OCI-LY1 (cell line): ENCODE data around the gene TCP11.
"Not testable (repeated sequence)": the region's sequence is repeated elsewhere in the genome, so short reads cannot be mapped to it uniquely, and the experiment has no call there.

Experiments used
- H2AFZ ChIP-seq: fragments of 200-600 bp; sonication (generic), shearing (Covaris generic); 2 replicates; pipeline ENCODE4 v1.6.0; 2014; ENCODE audit warnings: antibody characterized with exemption, mild to moderate bottlenecking, low read length
- H3F3A ChIP-seq: fragments of 200-600 bp; sonication (generic), shearing (Covaris generic); 2 replicates; pipeline ENCODE4 v1.6.0; 2014; ENCODE audit warnings: mild to moderate bottlenecking, antibody characterized with exemption, low read length, moderate library complexity; ENCODE audit not compliant: insufficient read depth
- H3K27ac ChIP-seq: fragments of 200-600 bp; sonication (generic); 2 replicates; pipeline ENCODE4 v1.5.1; 2014; ENCODE audit warnings: low read length, mixed run types, mild to moderate bottlenecking, low read depth; ENCODE audit not compliant: poor library complexity, severe bottlenecking
- H3K27me3 ChIP-seq: fragments of 200-600 bp; sonication (generic); 2 replicates; pipeline ENCODE4 v1.6.0; 2014; ENCODE audit warnings: antibody characterized with exemption, mild to moderate bottlenecking, low read length, moderate library complexity; ENCODE audit not compliant: insufficient read depth
- H3K36me3 ChIP-seq: fragments of 200-600 bp; sonication (generic); 2 replicates; pipeline ENCODE4 v1.6.1; 2014; ENCODE audit warnings: mild to moderate bottlenecking, antibody characterized with exemption, low read length, moderate library complexity, mixed read lengths; ENCODE audit not compliant: insufficient read depth
- H3K4me1 ChIP-seq: fragments of 200-600 bp; sonication (generic); 2 replicates; pipeline ENCODE4 v1.5.1; 2014; ENCODE audit warnings: mild to moderate bottlenecking, low read length, moderate library complexity; ENCODE audit not compliant: insufficient read depth, severe bottlenecking
- H3K4me2 ChIP-seq: fragments of 200-600 bp; sonication (generic), shearing (Covaris generic); 2 replicates; pipeline ENCODE4 v1.6.1; 2014; ENCODE audit warnings: low read length
- H3K4me3 ChIP-seq: fragments of 200-600 bp; sonication (generic); 2 replicates; pipeline ENCODE4 v1.5.1; 2014; ENCODE audit warnings: low read length, low read depth, mild to moderate bottlenecking, mixed read lengths; ENCODE audit not compliant: poor library complexity, severe bottlenecking
- H3K79me2 ChIP-seq: fragments of 200-600 bp; shearing (Covaris generic); 2 replicates; pipeline ENCODE4 v1.6.1; 2016; ENCODE audit warnings: mixed run types, low read length, mixed read lengths; ENCODE audit not compliant: insufficient read depth
- H3K9ac ChIP-seq: fragments of 200-600 bp; sonication (generic), shearing (Covaris generic); 2 replicates; pipeline ENCODE4 v1.6.1; 2014; ENCODE audit warnings: mild to moderate bottlenecking, low read length, mixed read lengths
- H3K9me2 ChIP-seq: fragments of 200-600 bp; sonication (generic), shearing (Covaris generic); 2 replicates; pipeline ENCODE4 v1.6.1; 2014; ENCODE audit warnings: low read depth, mild to moderate bottlenecking, low read length, mixed read lengths
- H3K9me3 ChIP-seq: fragments of 200-600 bp; shearing (Covaris generic); 2 replicates; pipeline ENCODE4 v1.6.1; 2014; ENCODE audit warnings: low read length, mixed read lengths
- H4K20me1 ChIP-seq: fragments of 200-600 bp; sonication (generic), shearing (Covaris generic); 2 replicates; pipeline ENCODE4 v1.6.0; 2016; ENCODE audit warnings: mild to moderate bottlenecking, low read length; ENCODE audit not compliant: insufficient read depth
- EZH2 ChIP-seq: fragments of 200-600 bp; sonication (generic), shearing (Covaris generic); IDR thresholded peaks from 2 replicates; pipeline ENCODE4 v1.8.0; 2017; ENCODE audit warnings: borderline replicate concordance, mixed run types, mild to moderate bottlenecking, antibody characterized with exemption, low read length, moderate library complexity, mixed read lengths
- TF ChIP-seq, protein P1 (sequence below): fragments of 200-600 bp; sonication (generic), shearing (Covaris generic); IDR thresholded peaks from 2 replicates; pipeline ENCODE4 v1.5.1; 2017; ENCODE audit warnings: mild to moderate bottlenecking, antibody characterized with exemption, low read length, moderate library complexity, mixed read lengths

TCP11 gene

GRCh38 chr6:35108309-35108885, 32.7 kb downstream of the TCP11 start:
- Histone ChIP-seq H3K9me3 (no peaks in the 10 kb centered on the region), H3K36me3 (no peaks in the 10 kb centered on the region), H3K4me2 (no peak overlapping the region), H3K4me3 (no peak overlapping the region), H3K9me2 (no peaks in the 10 kb centered on the region), H3K4me1 (no peaks in the 10 kb centered on the region), H3K79me2 (no peaks in the 10 kb centered on the region), H3F3A (no peaks in the 10 kb centered on the region), H3K27ac (no peak overlapping the region), H3K27me3 (no peaks in the 10 kb centered on the region), H3K9ac (no peak overlapping the region), H4K20me1 (no peaks in the 10 kb centered on the region), H2AFZ (no peak overlapping the region)
- TF ChIP-seq, protein P1, sequence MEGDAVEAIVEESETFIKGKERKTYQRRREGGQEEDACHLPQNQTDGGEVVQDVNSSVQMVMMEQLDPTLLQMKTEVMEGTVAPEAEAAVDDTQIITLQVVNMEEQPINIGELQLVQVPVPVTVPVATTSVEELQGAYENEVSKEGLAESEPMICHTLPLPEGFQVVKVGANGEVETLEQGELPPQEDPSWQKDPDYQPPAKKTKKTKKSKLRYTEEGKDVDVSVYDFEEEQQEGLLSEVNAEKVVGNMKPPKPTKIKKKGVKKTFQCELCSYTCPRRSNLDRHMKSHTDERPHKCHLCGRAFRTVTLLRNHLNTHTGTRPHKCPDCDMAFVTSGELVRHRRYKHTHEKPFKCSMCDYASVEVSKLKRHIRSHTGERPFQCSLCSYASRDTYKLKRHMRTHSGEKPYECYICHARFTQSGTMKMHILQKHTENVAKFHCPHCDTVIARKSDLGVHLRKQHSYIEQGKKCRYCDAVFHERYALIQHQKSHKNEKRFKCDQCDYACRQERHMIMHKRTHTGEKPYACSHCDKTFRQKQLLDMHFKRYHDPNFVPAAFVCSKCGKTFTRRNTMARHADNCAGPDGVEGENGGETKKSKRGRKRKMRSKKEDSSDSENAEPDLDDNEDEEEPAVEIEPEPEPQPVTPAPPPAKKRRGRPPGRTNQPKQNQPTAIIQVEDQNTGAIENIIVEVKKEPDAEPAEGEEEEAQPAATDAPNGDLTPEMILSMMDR, result no peak
- TF ChIP-seq EZH2, result no peak

GRCh38 chr6:35107761-35108160, 33.4 kb downstream of the TCP11 start:
- not testable (repeated sequence) for H3K27me3 ChIP-seq, H3K9me3 ChIP-seq, H3K9ac ChIP-seq, H3F3A ChIP-seq, H3K36me3 ChIP-seq, H3K79me2 ChIP-seq, H3K27ac ChIP-seq, H3K4me3 ChIP-seq, H3K4me2 ChIP-seq, H3K9me2 ChIP-seq, H4K20me1 ChIP-seq, H3K4me1 ChIP-seq, H2AFZ ChIP-seq

DNA sequence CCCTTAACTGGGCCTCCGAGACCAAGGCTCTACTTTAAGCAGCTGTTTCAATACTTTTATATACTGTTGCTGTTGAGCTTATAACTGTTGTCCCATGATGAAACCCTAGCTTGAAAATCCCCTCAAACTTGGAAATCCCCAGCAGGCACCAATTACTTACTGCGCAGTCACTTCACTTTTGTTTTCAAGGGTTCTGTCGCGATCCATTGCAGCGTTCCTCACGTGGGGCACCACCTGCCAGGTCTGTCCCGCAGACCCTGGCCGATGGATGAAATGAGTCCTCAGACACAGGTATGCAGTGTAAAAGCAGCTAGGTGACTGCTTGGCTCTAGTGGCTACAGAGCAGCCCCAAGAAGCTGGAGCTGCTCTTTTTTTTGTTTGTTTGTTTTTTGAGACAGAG, 33.9 kb downstream of the TCP11 start:
- H2AFZ ChIP-seq, H3K27ac ChIP-seq, H3K9ac ChIP-seq: not testable (repeated sequence)

DNA sequence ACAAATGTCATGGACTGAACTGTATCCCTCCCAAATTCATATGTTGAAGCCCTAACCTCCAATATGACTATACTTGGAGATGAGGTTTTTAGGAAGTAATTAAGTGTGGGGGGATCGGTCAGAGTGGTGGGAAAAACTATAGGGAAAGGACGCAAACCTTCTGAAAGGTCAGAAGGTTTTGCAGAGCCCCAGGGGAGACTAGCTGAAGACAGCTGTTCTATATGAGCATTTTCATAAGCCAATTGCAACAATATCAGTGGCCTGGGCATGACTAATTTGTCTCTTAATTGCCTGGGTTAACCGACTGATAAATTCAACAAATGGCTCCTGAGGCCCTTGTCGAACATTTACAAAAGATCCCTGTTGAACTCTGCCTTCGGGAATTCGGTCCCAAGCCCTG, 35.1 kb downstream of the TCP11 start:
- not testable (repeated sequence) for H3K4me1 ChIP-seq, H3K27me3 ChIP-seq, H3K79me2 ChIP-seq, H3K36me3 ChIP-seq, H3K9me3 ChIP-seq, H2AFZ ChIP-seq, H3K4me2 ChIP-seq, H3K4me3 ChIP-seq, H3F3A ChIP-seq, H3K9ac ChIP-seq, H4K20me1 ChIP-seq, H3K9me2 ChIP-seq, H3K27ac ChIP-seq

More for the DNA sequence above, 33.9 kb downstream of the TCP11 start:
- H3F3A ChIP-seq, H3K79me2 ChIP-seq, H3K9me3 ChIP-seq, H3K27me3 ChIP-seq, H3K36me3 ChIP-seq, H3K4me2 ChIP-seq, H3K4me3 ChIP-seq, H3K4me1 ChIP-seq, H3K9me2 ChIP-seq, H4K20me1 ChIP-seq: not testable (repeated sequence)

DNA sequence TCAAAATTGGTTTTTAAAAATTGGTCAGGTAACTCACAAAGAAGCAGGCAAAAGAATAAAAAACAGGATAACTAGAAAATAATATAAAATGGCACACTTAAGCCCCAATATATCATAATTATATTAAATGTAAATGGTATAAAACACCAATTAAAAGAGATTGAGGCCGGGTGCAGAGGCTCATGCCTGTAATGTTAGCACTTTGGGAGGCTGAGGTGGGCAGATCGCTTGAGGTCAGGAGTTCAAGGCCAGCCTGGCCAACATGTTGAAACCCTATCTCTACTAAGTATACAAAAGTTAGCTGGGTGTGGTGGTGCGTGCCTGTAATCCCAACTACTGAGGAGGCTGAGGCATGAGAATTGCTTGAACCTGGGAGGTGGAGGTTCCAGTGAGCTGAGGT, 36.1 kb downstream of the TCP11 start:
- no peak overlapping the region for H3K4me2 ChIP-seq
- H3K36me3 ChIP-seq, result no peaks in the 10 kb centered on the region
- H4K20me1 ChIP-seq, result no peaks in the 10 kb centered on the region
- H3K4me1 ChIP-seq, result no peaks in the 10 kb centered on the region
- no peak overlapping the region for H3K27ac ChIP-seq
- H3K27me3 ChIP-seq, result no peaks in the 10 kb centered on the region
- no peak overlapping the region for H2AFZ ChIP-seq
- no peaks in the 10 kb centered on the region for H3F3A ChIP-seq
- no peaks in the 10 kb centered on the region for H3K9me3 ChIP-seq
- no peak for TF ChIP-seq EZH2
- TF ChIP-seq, protein P1, result no peak
- H3K79me2 ChIP-seq, result no peaks in the 10 kb centered on the region
- H3K9ac ChIP-seq, result no peak overlapping the region
- no peaks in the 10 kb centered on the region for H3K9me2 ChIP-seq
- H3K4me3 ChIP-seq, result no peak overlapping the region
